Peyer's patch (tissue), 4 donors: ENCODE data around the gene BRD1. TPM values are rescaled to one million over a fixed set of nuclear protein-coding genes. Genes with fewer than 3 reads are reported as not detected.
"Not testable (repeated sequence)": the region's sequence is repeated elsewhere in the genome, so short reads cannot be mapped to it uniquely, and the experiment has no call there.

ENCODE experiments used
- DNase-seq, 3 donors: peaks; one replicate each; pipeline ENCODE4 v3.0.0-alpha.2; 2017 to 2019
- H3K27ac ChIP-seq, 4 donors: fragments of 200-600 bp; sonication (generic); one replicate each; pipeline ENCODE4 v1.5.1; 2016 to 2019
- H3K27me3 ChIP-seq, 2 donors: fragments of 200-600 bp; sonication (generic); one replicate each; pipeline ENCODE4 v1.5.1; 2019
- H3K36me3 ChIP-seq, 3 donors: fragments of 200-600 bp; sonication (generic); one replicate each; pipeline ENCODE4 v1.5.1; 2016 to 2019
- H3K4me1 ChIP-seq, 4 donors: fragments of 200-600 bp; sonication (generic); one replicate each; pipeline ENCODE4 v1.5.1; 2016 to 2019
- H3K4me3 ChIP-seq, 4 donors: fragments of 200-600 bp; sonication (generic); 1 replicate in 3 of 4; 2 replicates in 1 of 4; pipeline ENCODE4 v1.5.1; 2016 to 2019; ENCODE audit warnings: mild to moderate bottlenecking in 1 of 4
- H3K9me3 ChIP-seq, 4 donors: fragments of 200-600 bp; sonication (generic); one replicate each; pipeline ENCODE4 v1.5.1; 2016 to 2019; ENCODE audit warnings: mild to moderate bottlenecking in 1 of 4
- POLR2A ChIP-seq, 2 donors: fragments of 450-650 bp; IDR thresholded peaks; one replicate each; pipeline ENCODE4 v1.5.1; 2017; ENCODE audit warnings: antibody characterized with exemption in 2 of 2, mild to moderate bottlenecking in 2 of 2, moderate library complexity in 2 of 2
- total RNA-seq, 4 donors: library from RNA; depleted of rRNA; stranded (reverse); fragments of >200 nt; gene quantifications; one replicate each; pipeline ENCODE4 v1.1.0, GENCODE V29; 2016
- TF ChIP-seq, protein P1 (sequence below), 6 experiments: fragments of 450-650 bp in 4 of 6; fragments of 200-600 bp in 2 of 6; sonication (generic) in 1 of 6; IDR thresholded peaks; one replicate each; pipeline ENCODE4 v1.5.1; 2017 to 2019; ENCODE audit warnings: antibody characterized with exemption in 6 of 6, mild to moderate bottlenecking in 3 of 6, moderate library complexity in 1 of 6

Gene BRD1
- total RNA-seq, 4 donors from 2014 or later: 54.1 to 126 (median 78.5) TPM

DNA sequence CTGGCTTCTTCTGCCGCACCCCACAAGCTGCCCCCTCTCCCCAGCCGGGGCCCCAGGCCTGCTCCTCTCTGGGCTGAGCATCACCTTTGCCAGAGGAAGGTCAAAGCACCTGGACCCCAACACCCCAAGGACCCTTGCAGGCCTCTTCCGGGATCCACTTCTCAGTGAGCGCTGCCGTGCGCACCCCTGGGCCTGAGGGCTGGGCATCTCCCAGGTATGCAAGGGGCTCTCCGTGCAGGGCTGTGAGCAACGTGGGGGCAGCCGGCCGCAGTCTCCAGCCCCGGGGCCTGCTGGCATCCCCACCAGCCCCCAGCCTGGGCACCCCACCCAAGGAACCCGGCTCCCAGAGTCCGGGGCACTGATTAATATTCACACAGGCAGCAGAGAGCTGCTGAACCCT, 64.0 kb downstream of the BRD1 start:
- Histone ChIP-seq H3K36me3 (no peaks in the 10 kb centered on the region), H3K4me3 (no peak overlapping the region), H3K27ac (no peak overlapping the region), H3K9me3 (peaks cover 0 to 7% (median 3%) of the 10 kb centered on the region in 4 donors), H3K4me1 (peaks cover 0 to 4% (median 1%) of the 10 kb centered on the region in 4 donors), H3K27me3 (no peaks in the 10 kb centered on the region)
- TF ChIP-seq POLR2A (IDR thresholded peaks at IDR 0.05): no peak
- TF ChIP-seq, protein P1, sequence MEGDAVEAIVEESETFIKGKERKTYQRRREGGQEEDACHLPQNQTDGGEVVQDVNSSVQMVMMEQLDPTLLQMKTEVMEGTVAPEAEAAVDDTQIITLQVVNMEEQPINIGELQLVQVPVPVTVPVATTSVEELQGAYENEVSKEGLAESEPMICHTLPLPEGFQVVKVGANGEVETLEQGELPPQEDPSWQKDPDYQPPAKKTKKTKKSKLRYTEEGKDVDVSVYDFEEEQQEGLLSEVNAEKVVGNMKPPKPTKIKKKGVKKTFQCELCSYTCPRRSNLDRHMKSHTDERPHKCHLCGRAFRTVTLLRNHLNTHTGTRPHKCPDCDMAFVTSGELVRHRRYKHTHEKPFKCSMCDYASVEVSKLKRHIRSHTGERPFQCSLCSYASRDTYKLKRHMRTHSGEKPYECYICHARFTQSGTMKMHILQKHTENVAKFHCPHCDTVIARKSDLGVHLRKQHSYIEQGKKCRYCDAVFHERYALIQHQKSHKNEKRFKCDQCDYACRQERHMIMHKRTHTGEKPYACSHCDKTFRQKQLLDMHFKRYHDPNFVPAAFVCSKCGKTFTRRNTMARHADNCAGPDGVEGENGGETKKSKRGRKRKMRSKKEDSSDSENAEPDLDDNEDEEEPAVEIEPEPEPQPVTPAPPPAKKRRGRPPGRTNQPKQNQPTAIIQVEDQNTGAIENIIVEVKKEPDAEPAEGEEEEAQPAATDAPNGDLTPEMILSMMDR (IDR thresholded peaks at IDR 0.05): no peak
- peak in 2 of 3 donors; percentile 32 to 41 for DNase-seq

DNA sequence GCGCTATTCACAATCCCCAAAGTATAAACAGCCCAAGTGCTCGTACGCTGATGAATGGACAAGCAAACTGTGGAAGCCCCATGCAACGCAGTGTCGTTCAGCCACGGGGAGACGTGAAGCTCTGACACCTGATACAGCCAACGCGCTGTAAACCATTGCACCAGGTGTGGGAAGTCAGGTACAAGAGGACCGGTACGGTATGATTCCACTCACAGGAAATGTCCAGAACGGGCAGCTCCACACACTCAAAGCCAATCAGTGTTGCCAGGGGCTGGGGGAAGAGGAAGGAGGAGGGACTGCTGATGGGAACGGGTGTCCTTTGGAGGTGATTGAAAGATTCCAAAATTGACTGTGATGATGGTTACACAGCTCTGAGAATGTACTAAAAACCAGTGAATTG, 64.5 kb downstream of the BRD1 start:
- H3K9me3 ChIP-seq: peaks cover 0 to 7% (median 3%) of the 10 kb centered on the region in 4 donors
- H3K27ac ChIP-seq: no peak overlapping the region
- DNase-seq: peak in 1 of 3 donors; percentile 14
- H3K36me3 ChIP-seq: no peaks in the 10 kb centered on the region
- no peak overlapping the region for H3K4me3 ChIP-seq
- peaks cover 0 to 4% (median 0%) of the 10 kb centered on the region in 4 donors for H3K4me1 ChIP-seq
- TF ChIP-seq POLR2A (IDR thresholded peaks at IDR 0.05): no peak
- TF ChIP-seq, protein P1 (IDR thresholded peaks at IDR 0.05): no peak
- H3K27me3 ChIP-seq: no peaks in the 10 kb centered on the region

DNA sequence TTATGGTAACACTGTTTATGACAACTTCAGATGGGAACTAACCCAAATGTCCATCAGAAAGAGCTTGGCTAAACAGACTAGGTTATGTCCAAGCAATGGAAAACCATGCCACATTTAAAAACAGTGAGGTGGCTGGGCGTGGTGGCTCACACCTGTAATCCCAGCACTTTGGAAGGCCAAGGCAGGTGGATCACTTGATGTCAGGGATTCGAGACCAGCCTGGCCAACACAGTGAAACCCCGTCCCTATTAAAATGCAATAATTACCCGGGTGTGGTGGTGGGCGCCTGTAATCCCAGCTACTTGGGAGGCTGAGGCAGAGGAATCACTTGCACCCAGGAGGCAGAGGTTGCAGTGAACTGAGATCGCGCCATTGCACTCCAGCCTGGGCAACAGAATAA, 65.1 kb downstream of the BRD1 start:
- not testable (repeated sequence) for H3K27ac ChIP-seq, H3K36me3 ChIP-seq, H3K9me3 ChIP-seq, H3K4me1 ChIP-seq, H3K4me3 ChIP-seq, H3K27me3 ChIP-seq
- DNase-seq: peak in 1 of 3 donors; percentile 27

DNA sequence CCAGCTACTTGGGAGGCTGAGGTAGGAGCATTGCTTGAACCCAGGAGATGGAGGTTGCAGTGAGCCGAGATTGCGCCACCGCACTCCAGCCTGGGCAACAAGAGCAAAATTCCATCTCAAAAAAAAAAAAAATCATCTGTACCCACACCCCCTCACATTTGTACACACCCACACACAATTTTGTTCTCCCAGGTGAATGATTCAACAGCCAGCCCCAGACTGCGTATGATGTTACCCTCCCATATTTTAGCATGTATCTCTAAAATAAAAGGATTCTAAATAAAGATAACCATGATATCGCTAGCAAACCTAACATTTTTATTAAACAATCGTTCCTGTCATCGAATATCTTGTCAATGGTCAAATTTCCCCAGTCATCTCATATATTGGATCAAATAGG, 65.8 kb downstream of the BRD1 start:
- TF ChIP-seq, protein P1 (IDR thresholded peaks at IDR 0.05): no peak
- no peak for TF ChIP-seq POLR2A (IDR thresholded peaks at IDR 0.05)
- no peak overlapping the region for H3K4me3 ChIP-seq
- H3K9me3 ChIP-seq: peaks cover 0 to 3% (median 2%) of the 10 kb centered on the region in 4 donors
- no peaks in the 10 kb centered on the region for H3K27me3 ChIP-seq
- no peak overlapping the region for H3K27ac ChIP-seq
- DNase-seq: no peak
- H3K36me3 ChIP-seq: no peaks in the 10 kb centered on the region
- peaks cover 0 to 4% (median 0%) of the 10 kb centered on the region in 4 donors for H3K4me1 ChIP-seq

DNA sequence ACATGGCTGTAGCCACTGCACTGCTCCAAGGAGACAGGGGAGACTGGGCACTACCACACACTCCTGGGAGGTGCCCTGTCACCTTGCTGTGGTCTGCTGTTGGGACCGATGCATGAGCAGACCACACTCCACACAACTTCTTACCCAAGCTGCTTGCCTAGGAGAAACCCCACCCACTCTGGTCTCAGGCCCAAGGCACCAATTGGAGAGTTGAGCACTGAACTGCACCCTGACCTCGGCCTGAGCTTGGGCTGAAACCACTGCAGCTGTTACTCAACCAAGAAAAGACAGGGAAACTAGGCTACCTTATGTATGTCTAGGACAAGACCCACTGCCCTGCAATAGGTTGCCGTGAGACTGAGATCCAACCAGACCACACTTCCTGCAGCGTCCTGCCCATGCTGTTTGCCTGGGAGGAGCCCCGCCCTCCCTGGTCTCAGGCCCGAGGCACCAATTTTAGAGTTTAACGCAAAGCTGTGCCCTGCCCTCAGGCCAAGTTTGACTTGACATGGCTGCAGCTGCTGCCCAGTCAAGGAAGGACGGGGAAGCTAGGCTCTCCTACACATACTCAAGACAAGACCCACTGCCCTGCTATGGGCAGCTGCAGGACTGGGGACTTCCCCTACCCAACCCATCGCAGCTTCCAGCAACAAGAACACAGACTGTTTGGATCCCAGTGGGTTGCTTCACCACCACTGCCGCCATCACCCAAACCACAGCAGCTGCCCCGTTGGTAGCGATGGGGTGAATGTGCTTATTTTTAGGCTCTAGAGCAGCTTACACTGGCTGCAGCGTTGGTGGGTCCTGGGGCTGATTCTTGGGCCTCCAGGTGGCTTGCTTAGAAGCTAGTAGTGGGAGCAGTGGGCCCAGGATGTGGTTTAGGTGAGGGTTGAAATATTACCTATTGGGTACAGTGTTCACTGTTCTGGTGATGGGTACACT, 66.8 kb downstream of the BRD1 start:
- Histone ChIP-seq H3K9me3 (no peaks in the 10 kb centered on the region), H3K4me3 (no peak overlapping the region), H3K27me3 (no peaks in the 10 kb centered on the region), H3K27ac (no peak overlapping the region), H3K36me3 (no peaks in the 10 kb centered on the region), H3K4me1 (peaks cover 0 to 4% (median 0%) of the 10 kb centered on the region in 4 donors)
- peak in 2 of 3 donors; percentile 46 for DNase-seq
- TF ChIP-seq, protein P1 (IDR thresholded peaks at IDR 0.05): no peak
- no peak for TF ChIP-seq POLR2A (IDR thresholded peaks at IDR 0.05)

DNA sequence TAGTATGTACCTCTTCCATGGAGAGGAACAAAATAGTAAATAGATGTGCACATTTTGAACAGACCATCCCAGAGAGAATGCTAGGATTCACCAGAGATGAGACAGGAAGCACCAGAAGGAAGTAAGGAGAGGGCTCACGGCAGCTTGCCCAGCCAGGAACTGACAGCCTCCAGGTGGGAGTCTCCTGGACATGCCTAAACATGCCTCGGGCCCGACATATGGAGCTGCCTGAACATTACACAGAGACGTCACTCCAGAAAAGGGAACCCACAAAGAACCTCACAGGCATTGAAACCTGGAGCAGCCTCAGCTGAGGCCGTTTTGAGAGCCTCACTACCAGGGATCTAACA, 67.4 kb downstream of the BRD1 start:
- Histone ChIP-seq H3K4me3 (no peak overlapping the region), H3K4me1 (peaks cover 0 to 4% (median 0%) of the 10 kb centered on the region in 4 donors), H3K27me3 (no peaks in the 10 kb centered on the region), H3K9me3 (no peaks in the 10 kb centered on the region), H3K36me3 (no peaks in the 10 kb centered on the region), H3K27ac (no peak overlapping the region)
- no peak for TF ChIP-seq POLR2A (IDR thresholded peaks at IDR 0.05)
- TF ChIP-seq, protein P1 (IDR thresholded peaks at IDR 0.05): no peak
- DNase-seq: no peak
